GM21576 (cell line): ENCODE results near the gene CNTNAP2.

Experiments used
- ATAC-seq: cut with Tn5 transposase; IDR thresholded peaks from one replicate; pipeline ENCODE4 v1.9.1; 2021; ENCODE audit warnings: mild to moderate bottlenecking, moderate library complexity; ENCODE audit not compliant: unreplicated experiment

CNTNAP2 gene

GRCh38 chr7:147878912-147879661 is 1762.5 kb downstream of the CNTNAP2 start:
- ATAC-seq, result no peak

- no peak for ATAC-seq
Observed at GRCh38 chr7:147885869-147886268, 1769.3 kb downstream of the CNTNAP2 start.

- ATAC-seq, result no peak
Observed at GRCh38 chr7:147894271-147894670, 1777.7 kb downstream of the CNTNAP2 start.

GRCh38 chr7:147896121-147896520 is 1779.5 kb downstream of the CNTNAP2 start:
- no peak for ATAC-seq

- ATAC-seq, result no peak
Observed at GRCh38 chr7:147903536-147904218, 1787.1 kb downstream of the CNTNAP2 start.

- no peak for ATAC-seq
Observed at GRCh38 chr7:147904219-147904576, 1787.6 kb downstream of the CNTNAP2 start.

GRCh38 chr7:147909431-147910148 is 1793.0 kb downstream of the CNTNAP2 start:
- no peak for ATAC-seq

GRCh38 chr7:147911201-147911601 is 1794.6 kb downstream of the CNTNAP2 start:
- ATAC-seq, result no peak

- ATAC-seq, result no peak
Observed at GRCh38 chr7:147912291-147912690, 1795.7 kb downstream of the CNTNAP2 start.

GRCh38 chr7:147912946-147913638 is 1796.5 kb downstream of the CNTNAP2 start:
- no peak for ATAC-seq

- ATAC-seq, result no peak
Observed at GRCh38 chr7:147915781-147916180, 1799.2 kb downstream of the CNTNAP2 start.

GRCh38 chr7:147916573-147916972 is 1800.0 kb downstream of the CNTNAP2 start:
- ATAC-seq, result no peak

- no peak for ATAC-seq
Observed at GRCh38 chr7:147923841-147924240, 1807.2 kb downstream of the CNTNAP2 start.

GRCh38 chr7:147937428-147937827 is 1820.8 kb downstream of the CNTNAP2 start:
- no peak for ATAC-seq

GRCh38 chr7:147941381-147941780 is 1824.8 kb downstream of the CNTNAP2 start:
- no peak for ATAC-seq

- ATAC-seq, result no peak
Observed at GRCh38 chr7:147944321-147944720, 1827.7 kb downstream of the CNTNAP2 start.

- ATAC-seq, result no peak
Observed at GRCh38 chr7:147952918-147953317, 1836.3 kb downstream of the CNTNAP2 start.

GRCh38 chr7:147968046-147968610 is 1851.5 kb downstream of the CNTNAP2 start:
- no peak for ATAC-seq

GRCh38 chr7:147971606-147972110 is 1855.1 kb downstream of the CNTNAP2 start:
- no peak for ATAC-seq

- no peak for ATAC-seq
Observed at GRCh38 chr7:147978201-147978600, 1861.6 kb downstream of the CNTNAP2 start.

- ATAC-seq, result no peak
Observed at GRCh38 chr7:147978651-147979050, 1862.0 kb downstream of the CNTNAP2 start.
